ENCODE data around the gene ATP8A2.

DNA sequence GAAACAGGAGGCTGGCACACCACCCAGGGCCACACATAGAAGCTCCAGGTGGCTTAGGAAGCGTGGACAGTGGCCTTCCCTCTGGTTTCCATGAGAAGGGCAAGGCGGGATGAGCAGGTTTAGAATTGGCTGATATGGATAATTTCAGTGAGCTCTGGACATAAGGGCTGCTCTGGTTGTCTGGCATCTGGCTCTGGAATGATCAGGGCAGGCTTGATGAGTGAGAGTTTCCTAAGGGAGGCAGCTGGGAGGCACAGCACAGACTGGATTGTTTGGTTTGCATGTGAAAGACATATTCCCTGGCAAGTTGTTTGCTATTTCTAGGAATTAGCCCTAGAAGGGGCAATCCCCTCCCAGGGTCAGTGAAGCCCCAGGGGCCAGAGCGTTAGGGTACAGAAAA lies 129.5 kb downstream of the ATP8A2 start:
- TF ChIP-seq CTCF (conservative IDR thresholded peaks at IDR 0.05) (no peak), ZFX (IDR thresholded peaks at IDR 0.05) (no peak)
